GM18870 (cell line): ENCODE measurements around the gene CLNK.

Experiments used
- ATAC-seq: cut with Tn5 transposase; IDR thresholded peaks from one replicate; pipeline ENCODE4 v1.9.1; 2021; ENCODE audit warnings: moderate library complexity; ENCODE audit not compliant: unreplicated experiment

The CLNK gene

GRCh38 chr4:10524196-10524833, 160.3 kb downstream of the CLNK start:
- no peak for ATAC-seq

- no peak for ATAC-seq
Measured at GRCh38 chr4:10521424-10521823, 163.1 kb downstream of the CLNK start.

GRCh38 chr4:10509733-10510132, 174.8 kb downstream of the CLNK start:
- ATAC-seq: no peak

GRCh38 chr4:10506077-10506476, 178.5 kb downstream of the CLNK start:
- ATAC-seq: no peak

GRCh38 chr4:10504570-10505179, 179.9 kb downstream of the CLNK start:
- no peak for ATAC-seq

GRCh38 chr4:10502717-10503116, 181.9 kb downstream of the CLNK start:
- ATAC-seq: no peak

GRCh38 chr4:10500776-10501175, 183.8 kb downstream of the CLNK start:
- no peak for ATAC-seq

GRCh38 chr4:10496200-10496599, 188.4 kb downstream of the CLNK start:
- no peak for ATAC-seq

GRCh38 chr4:10495651-10496050, 188.9 kb downstream of the CLNK start:
- ATAC-seq: no peak

GRCh38 chr4:10492464-10492863, 192.1 kb downstream of the CLNK start:
- no peak for ATAC-seq

GRCh38 chr4:10491401-10491800, 193.2 kb downstream of the CLNK start:
- no peak for ATAC-seq

- no peak for ATAC-seq
Measured at GRCh38 chr4:10490996-10491395, 193.6 kb downstream of the CLNK start.

GRCh38 chr4:10482913-10483312, 201.7 kb downstream of the CLNK start:
- ATAC-seq: no peak

GRCh38 chr4:10480616-10481015, 204.0 kb downstream of the CLNK start:
- no peak for ATAC-seq

- ATAC-seq: no peak
Measured at GRCh38 chr4:10478621-10479020, 205.9 kb downstream of the CLNK start.

GRCh38 chr4:10470505-10470904, 214.1 kb downstream of the CLNK start:
- no peak for ATAC-seq

GRCh38 chr4:10466161-10466560, 218.4 kb downstream of the CLNK start:
- no peak for ATAC-seq

GRCh38 chr4:10462876-10463275, 221.7 kb downstream of the CLNK start:
- no peak for ATAC-seq

- no peak for ATAC-seq
Measured at GRCh38 chr4:10461850-10462400, 222.6 kb downstream of the CLNK start.

GRCh38 chr4:10461091-10461849, 223.3 kb downstream of the CLNK start:
- ATAC-seq: no peak

GRCh38 chr4:10460313-10461047, 224.1 kb downstream of the CLNK start:
- ATAC-seq: no peak
